ENCODE measurements around the gene CCDC7.
"Not testable (repeated sequence)": the region's sequence is repeated elsewhere in the genome, so short reads cannot be mapped to it uniquely, and the experiment has no call there.

Gene CCDC7

GRCh38 chr10:32905466-32905865, 459.5 kb downstream of the CCDC7 start:
- H2BK15ac ChIP-seq (ENCODE audit: low read length), result no peak overlapping the region
- no peak overlapping the region for H3K4ac ChIP-seq (ENCODE audit: low read length)
- H4K8ac ChIP-seq (ENCODE audit: low read depth, low read length), result no peak overlapping the region
- H3K14ac ChIP-seq (ENCODE audit: low read length), result no peak overlapping the region
- no peak overlapping the region for H3K23ac ChIP-seq (ENCODE audit: low read depth, low read length, poor library complexity)
- no peaks in the 10 kb centered on the region for H3K27me3 ChIP-seq (ENCODE audit: control insufficient read depth in 3 of 3, insufficient read depth in 3 of 3, low read depth in 1 of 3, low read length in 3 of 3)
- H3K79me1 ChIP-seq (ENCODE audit: low read depth, low read length), result no peaks in the 10 kb centered on the region
- no peaks in the 10 kb centered on the region for H3K9me3 ChIP-seq (replicated peaks in 1 of 2; ENCODE audit: control insufficient read depth in 2 of 2, insufficient read depth in 1 of 2, low read depth in 1 of 2, low read length in 2 of 2)
- no peak overlapping the region for H4K91ac ChIP-seq (ENCODE audit: low read depth, low read length, poor library complexity)
- H3K4me2 ChIP-seq (ENCODE audit: insufficient read depth, low read length, poor library complexity, severe bottlenecking), result no peak overlapping the region
- no peak overlapping the region for H3K4me3 ChIP-seq (ENCODE audit: low read length in 2 of 2)
- no peak overlapping the region for H2BK120ac ChIP-seq (ENCODE audit: low read depth, low read length)
- H3K36me3 ChIP-seq (replicated peaks in 1 of 2; ENCODE audit: control insufficient read depth in 2 of 2, insufficient read depth in 2 of 2, low read length in 2 of 2), result peaks cover 5 to 92% of the 10 kb centered on the region in 2 donors
- H3K27ac ChIP-seq (replicated peaks; ENCODE audit: low read length), result no peak overlapping the region
- H2AFZ ChIP-seq (ENCODE audit: low read length), result no peak overlapping the region
- H3K9ac ChIP-seq (ENCODE audit: low read depth, low read length, poor library complexity), result no peak overlapping the region
- H3K18ac ChIP-seq (ENCODE audit: low read length), result no peak overlapping the region
- no CpG with 5 or more reads among the region's 3 CpGs for WGBS, 2 donors (ENCODE audit: extremely low coverage in 2 of 2, insufficient read length in 2 of 2, insufficient replicate concordance in 1 of 2)
- H2AK5ac ChIP-seq (ENCODE audit: low read depth, low read length), result no peak overlapping the region
- no peak overlapping the region for H2BK12ac ChIP-seq (ENCODE audit: low read length)
- H2BK5ac ChIP-seq (ENCODE audit: low read length), result no peak overlapping the region
- no peaks in the 10 kb centered on the region for H3K4me1 ChIP-seq (ENCODE audit: control insufficient read depth in 2 of 2, insufficient read depth in 1 of 2, low read depth in 1 of 2, low read length in 2 of 2)
- DNase-seq (ENCODE audit: low spot score), result no peak

GRCh38 chr10:32906595-32906994, 460.7 kb downstream of the CCDC7 start:
- H2BK120ac ChIP-seq (ENCODE audit: low read depth, low read length), result no peak overlapping the region
- no peaks in the 10 kb centered on the region for H3K9me3 ChIP-seq (replicated peaks in 1 of 2; ENCODE audit: control insufficient read depth in 2 of 2, insufficient read depth in 1 of 2, low read depth in 1 of 2, low read length in 2 of 2)
- H3K4me1 ChIP-seq (ENCODE audit: control insufficient read depth in 2 of 2, insufficient read depth in 1 of 2, low read depth in 1 of 2, low read length in 2 of 2), result no peaks in the 10 kb centered on the region
- no peak overlapping the region for H3K14ac ChIP-seq (ENCODE audit: low read length)
- no peak for DNase-seq (ENCODE audit: low spot score)
- H2AK5ac ChIP-seq (ENCODE audit: low read depth, low read length), result no peak overlapping the region
- H4K8ac ChIP-seq (ENCODE audit: low read depth, low read length), result no peak overlapping the region
- no peak overlapping the region for H3K9ac ChIP-seq (ENCODE audit: low read depth, low read length, poor library complexity)
- no peak overlapping the region for H3K4me3 ChIP-seq (ENCODE audit: low read length in 2 of 2)
- no peaks in the 10 kb centered on the region for H3K79me1 ChIP-seq (ENCODE audit: low read depth, low read length)
- no peaks in the 10 kb centered on the region for H3K27me3 ChIP-seq (ENCODE audit: control insufficient read depth in 3 of 3, insufficient read depth in 3 of 3, low read depth in 1 of 3, low read length in 3 of 3)
- no peak overlapping the region for H2BK15ac ChIP-seq (ENCODE audit: low read length)
- no peak overlapping the region for H3K27ac ChIP-seq (replicated peaks; ENCODE audit: low read length)
- no peak overlapping the region for H3K18ac ChIP-seq (ENCODE audit: low read length)
- WGBS, 2 donors (ENCODE audit: extremely low coverage in 2 of 2, insufficient read length in 2 of 2, insufficient replicate concordance in 1 of 2), result no CpG with 5 or more reads among the region's 4 CpGs
- no peak overlapping the region for H2BK5ac ChIP-seq (ENCODE audit: low read length)
- H3K23ac ChIP-seq (ENCODE audit: low read depth, low read length, poor library complexity), result no peak overlapping the region
- H3K4ac ChIP-seq (ENCODE audit: low read length), result no peak overlapping the region
- no peak overlapping the region for H3K4me2 ChIP-seq (ENCODE audit: insufficient read depth, low read length, poor library complexity, severe bottlenecking)
- H2AFZ ChIP-seq (ENCODE audit: low read length), result no peak overlapping the region
- H4K91ac ChIP-seq (ENCODE audit: low read depth, low read length, poor library complexity), result no peak overlapping the region
- H2BK12ac ChIP-seq (ENCODE audit: low read length), result no peak overlapping the region
- H3K36me3 ChIP-seq (replicated peaks in 1 of 2; ENCODE audit: control insufficient read depth in 2 of 2, insufficient read depth in 2 of 2, low read length in 2 of 2), result peaks cover 7 to 100% of the 10 kb centered on the region in 2 donors

GRCh38 chr10:32909456-32909855, 463.5 kb downstream of the CCDC7 start:
- Histone ChIP-seq H3K9ac (ENCODE audit: low read depth, low read length, poor library complexity) (no peak overlapping the region), H3K9me3 (replicated peaks in 1 of 2; ENCODE audit: control insufficient read depth in 2 of 2, insufficient read depth in 1 of 2, low read depth in 1 of 2, low read length in 2 of 2) (no peaks in the 10 kb centered on the region), H3K18ac (ENCODE audit: low read length) (no peak overlapping the region), H3K4me2 (ENCODE audit: insufficient read depth, low read length, poor library complexity, severe bottlenecking) (no peak overlapping the region), H2AFZ (ENCODE audit: low read length) (no peak overlapping the region), H4K8ac (ENCODE audit: low read depth, low read length) (no peak overlapping the region), H2AK5ac (ENCODE audit: low read depth, low read length) (no peak overlapping the region), H2BK120ac (ENCODE audit: low read depth, low read length) (no peak overlapping the region), H3K79me1 (ENCODE audit: low read depth, low read length) (no peaks in the 10 kb centered on the region), H3K4me3 (ENCODE audit: low read length in 2 of 2) (no peak overlapping the region), H3K14ac (ENCODE audit: low read length) (no peak overlapping the region), H3K27ac (replicated peaks; ENCODE audit: low read length) (no peak overlapping the region), H4K91ac (ENCODE audit: low read depth, low read length, poor library complexity) (no peak overlapping the region), H3K36me3 (replicated peaks in 1 of 2; ENCODE audit: control insufficient read depth in 2 of 2, insufficient read depth in 2 of 2, low read length in 2 of 2) (peaks cover 9 to 90% of the 10 kb centered on the region in 2 donors), H3K27me3 (ENCODE audit: control insufficient read depth in 3 of 3, insufficient read depth in 3 of 3, low read depth in 1 of 3, low read length in 3 of 3) (no peaks in the 10 kb centered on the region), H3K4ac (ENCODE audit: low read length) (no peak overlapping the region), H2BK15ac (ENCODE audit: low read length) (no peak overlapping the region), H2BK5ac (ENCODE audit: low read length) (no peak overlapping the region), H2BK12ac (ENCODE audit: low read length) (no peak overlapping the region), H3K23ac (ENCODE audit: low read depth, low read length, poor library complexity) (no peak overlapping the region), H3K4me1 (ENCODE audit: control insufficient read depth in 2 of 2, insufficient read depth in 1 of 2, low read depth in 1 of 2, low read length in 2 of 2) (no peaks in the 10 kb centered on the region)
- no CpG with 5 or more reads among the region's 1 CpG for WGBS, 2 donors (ENCODE audit: extremely low coverage in 2 of 2, insufficient read length in 2 of 2, insufficient replicate concordance in 1 of 2)
- no peak for DNase-seq (ENCODE audit: low spot score)

GRCh38 chr10:32909970-32910369, 464.0 kb downstream of the CCDC7 start:
- not testable (repeated sequence) for H3K14ac ChIP-seq (ENCODE audit: low read length); H3K4ac ChIP-seq (ENCODE audit: low read length); H3K4me2 ChIP-seq (ENCODE audit: insufficient read depth, low read length, poor library complexity, severe bottlenecking); H3K18ac ChIP-seq (ENCODE audit: low read length); H2BK5ac ChIP-seq (ENCODE audit: low read length); H2BK15ac ChIP-seq (ENCODE audit: low read length); H3K27ac ChIP-seq (replicated peaks; ENCODE audit: low read length); H3K23ac ChIP-seq (ENCODE audit: low read depth, low read length, poor library complexity); H3K4me1 ChIP-seq (ENCODE audit: control insufficient read depth in 2 of 2, insufficient read depth in 1 of 2, low read depth in 1 of 2, low read length in 2 of 2); H2AFZ ChIP-seq (ENCODE audit: low read length); H2AK5ac ChIP-seq (ENCODE audit: low read depth, low read length); H3K9me3 ChIP-seq (replicated peaks in 1 of 2; ENCODE audit: control insufficient read depth in 2 of 2, insufficient read depth in 1 of 2, low read depth in 1 of 2, low read length in 2 of 2); H3K4me3 ChIP-seq (ENCODE audit: low read length in 2 of 2); H2BK120ac ChIP-seq (ENCODE audit: low read depth, low read length); H3K79me1 ChIP-seq (ENCODE audit: low read depth, low read length); H3K27me3 ChIP-seq (ENCODE audit: control insufficient read depth in 3 of 3, insufficient read depth in 3 of 3, low read depth in 1 of 3, low read length in 3 of 3); H2BK12ac ChIP-seq (ENCODE audit: low read length); H3K9ac ChIP-seq (ENCODE audit: low read depth, low read length, poor library complexity); H4K8ac ChIP-seq (ENCODE audit: low read depth, low read length); H4K91ac ChIP-seq (ENCODE audit: low read depth, low read length, poor library complexity); DNase-seq (ENCODE audit: low spot score)
- WGBS, 2 donors (ENCODE audit: extremely low coverage in 2 of 2, insufficient read length in 2 of 2, insufficient replicate concordance in 1 of 2), result no CpG with 5 or more reads among the region's 7 CpGs
- H3K36me3 ChIP-seq (replicated peaks in 1 of 2; ENCODE audit: control insufficient read depth in 2 of 2, insufficient read depth in 2 of 2, low read length in 2 of 2), result peaks cover 9 to 89% of the 10 kb centered on the region in 2 donors
